GM23338 (cell line): ENCODE results near the gene ARSB. TPM values are rescaled to one million over a fixed set of nuclear protein-coding genes. Genes with fewer than 3 reads are reported as not detected.

Experiments used
- ATAC-seq: fragments of 200-7000 bp; cut with Tn5 transposase; 3 replicates; pipeline ENCODE4 v1.9.1; 2020
- DNase-seq: peaks from one replicate; pipeline ENCODE4 v3.0.0-alpha.2; 2015; ENCODE audit warnings: low spot score
- H2AFZ ChIP-seq: fragments of 200-600 bp; sonication (generic); 2 replicates; pipeline ENCODE4 v1.8.0; 2016; ENCODE audit warnings: antibody characterized with exemption, mild to moderate bottlenecking, moderate library complexity
- H3F3A ChIP-seq: fragments of 200-600 bp; sonication (generic); replicated peaks from 2 replicates; pipeline ENCODE4 v1.8.0; 2017; ENCODE audit warnings: antibody characterized with exemption, mixed run types, low read depth
- H3K27ac ChIP-seq: fragments of 200-600 bp; sonication (generic); 2 replicates; pipeline ENCODE4 v1.6.1; 2016; ENCODE audit warnings: low read depth
- H3K27me3 ChIP-seq: fragments of 200-600 bp; sonication (generic); 2 replicates; pipeline ENCODE4 v1.8.0; 2016; ENCODE audit warnings: mild to moderate bottlenecking, mixed run types, moderate library complexity; ENCODE audit not compliant: insufficient read depth
- H3K36me3 ChIP-seq: fragments of 200-600 bp; sonication (generic); 2 replicates; pipeline ENCODE4 v1.8.0; 2016; ENCODE audit warnings: mild to moderate bottlenecking; ENCODE audit not compliant: insufficient read depth
- H3K4me1 ChIP-seq: fragments of 200-600 bp; sonication (generic); 2 replicates; pipeline ENCODE4 v1.8.0; 2016; ENCODE audit warnings: mild to moderate bottlenecking, moderate library complexity; ENCODE audit not compliant: insufficient read depth
- H3K4me2 ChIP-seq: fragments of 200-600 bp; sonication (generic); 2 replicates; pipeline ENCODE4 v1.7.1; 2017; ENCODE audit warnings: mixed run types
- H3K4me3 ChIP-seq: fragments of 200-600 bp; sonication (generic); 2 replicates; pipeline ENCODE4 v1.6.1; 2016; ENCODE audit warnings: mixed run types
- H3K79me2 ChIP-seq: fragments of 200-600 bp; sonication (generic); replicated peaks from 2 replicates; pipeline ENCODE4 v1.8.0; 2017; ENCODE audit warnings: mild to moderate bottlenecking; ENCODE audit not compliant: insufficient read depth
- H3K9me2 ChIP-seq: fragments of 200-600 bp; sonication (generic); 2 replicates; pipeline ENCODE4 v1.8.0; 2017; ENCODE audit not compliant: insufficient read depth
- H4K20me1 ChIP-seq: fragments of 200-600 bp; sonication (generic); replicated peaks from 2 replicates; pipeline ENCODE4 v1.8.0; 2017; ENCODE audit warnings: mild to moderate bottlenecking; ENCODE audit not compliant: insufficient read depth
- H3K27ac Mint-ChIP-seq: 2 replicates; pipeline ENCODE4 v1.8.0; 2020; ENCODE audit warnings: inconsistent platforms, mild to moderate bottlenecking, moderate library complexity, mixed read lengths
- H3K27me3 Mint-ChIP-seq: 3 replicates; pipeline ENCODE4 v1.8.0; 2022; ENCODE audit warnings: low read depth, mild to moderate bottlenecking, moderate library complexity, mixed read lengths, inconsistent platforms; ENCODE audit not compliant: insufficient read depth, poor library complexity
- H3K36me3 Mint-ChIP-seq: 3 replicates; pipeline ENCODE4 v1.8.0; 2021; ENCODE audit warnings: low read depth, mild to moderate bottlenecking, inconsistent platforms, moderate library complexity, mixed read lengths
- H3K4me1 Mint-ChIP-seq: 3 replicates; pipeline ENCODE4 v1.8.0; 2020; ENCODE audit warnings: mild to moderate bottlenecking, inconsistent platforms, mixed read lengths
- H3K4me3 Mint-ChIP-seq: 3 replicates; pipeline ENCODE4 v1.8.0; 2021; ENCODE audit warnings: moderate library complexity, mild to moderate bottlenecking, inconsistent platforms, mixed read lengths
- H3K9me3 Mint-ChIP-seq: 3 replicates; pipeline ENCODE4 v1.8.0; 2020; ENCODE audit warnings: moderate library complexity, mild to moderate bottlenecking, inconsistent platforms, mixed read lengths
- CREB1 ChIP-seq: fragments of 250-450 bp; sonication (Bioruptor Pico); IDR thresholded peaks from 2 replicates; pipeline ENCODE4 v1.5.0; 2020; ENCODE audit warnings: low read depth, mild to moderate bottlenecking, moderate library complexity
- CTCF ChIP-seq, 2 experiments: fragments of 200-600 bp in 1 of 2; sonication (generic) in 1 of 2; conservative IDR thresholded peaks; 2 replicates each; pipeline versions ENCODE4 v1.5.1 to v1.6.1; 2016 to 2017; ENCODE audit warnings: antibody characterized with exemption in 2 of 2, low read depth in 2 of 2, mild to moderate bottlenecking in 2 of 2, moderate library complexity in 1 of 2
- ETS1 ChIP-seq: IDR thresholded peaks from 2 replicates; pipeline ENCODE4 v1.6.1; 2016; ENCODE audit warnings: antibody characterized with exemption
- EZH2 ChIP-seq: fragments of 200-600 bp; sonication (generic); IDR thresholded peaks from one replicate; pipeline ENCODE4 v1.8.0; 2017; ENCODE audit warnings: antibody characterized with exemption, mild to moderate bottlenecking, low read depth; ENCODE audit not compliant: unreplicated experiment
- EZH2phosphoT487 ChIP-seq: fragments of 200-600 bp; sonication (generic); IDR thresholded peaks from one replicate; pipeline ENCODE4 v1.8.1; 2018; ENCODE audit warnings: antibody characterized with exemption; ENCODE audit not compliant: unreplicated experiment
- JUNB ChIP-seq: IDR thresholded peaks from one replicate; pipeline ENCODE4 v1.6.1; 2016; ENCODE audit warnings: antibody characterized with exemption; ENCODE audit not compliant: unreplicated experiment
- NANOG ChIP-seq: IDR thresholded peaks from 2 replicates; pipeline ENCODE4 v1.6.1; 2016; ENCODE audit warnings: antibody characterized with exemption, borderline replicate concordance
- REST ChIP-seq: IDR thresholded peaks from one replicate; pipeline ENCODE4 v1.6.1; 2018; ENCODE audit warnings: antibody characterized with exemption; ENCODE audit not compliant: unreplicated experiment
- STAT1 ChIP-seq: IDR thresholded peaks from one replicate; pipeline ENCODE4 v1.6.1; 2016; ENCODE audit warnings: antibody characterized with exemption; ENCODE audit not compliant: unreplicated experiment
- ZNF114 ChIP-seq: fragments of 250-450 bp; sonication (Bioruptor Pico); IDR thresholded peaks from 2 replicates; pipeline ENCODE4 v1.5.0; 2020; ENCODE audit warnings: mild to moderate bottlenecking, moderate library complexity
- ZNF331 ChIP-seq: fragments of 250-450 bp; sonication (Bioruptor Pico); IDR thresholded peaks from 2 replicates; pipeline ENCODE4 v1.5.0; 2020; ENCODE audit warnings: low read depth, mild to moderate bottlenecking, moderate library complexity
- ZNF462 ChIP-seq: fragments of 250-450 bp; sonication (Bioruptor Pico); IDR thresholded peaks from 2 replicates; pipeline ENCODE4 v1.5.0; 2020; ENCODE audit warnings: mild to moderate bottlenecking, moderate library complexity
- polyA plus RNA-seq: library from polyadenylated mRNA; unstranded; fragments of >200 nt; fragmentation: Nextera tagmentation; extraction: Ambion mirVana; gene quantifications from 2 replicates; pipeline ENCODE4 v1.2.1, GENCODE V29; 2016
- total RNA-seq: library from RNA; depleted of rRNA; stranded (reverse); fragments of >200 nt; shearing (Covaris generic); gene quantifications from 2 replicates; pipeline ENCODE4 v1.2.3, GENCODE V29; 2014

Gene ARSB
- total and polyA plus RNA-seq, 2 experiments from 2014 or later, result 7.4 to 24.6 TPM

GRCh38 chr5:78930721-78931120, 54.4 kb downstream of the ARSB start (continued):
- no peak for TF ChIP-seq REST
- no peak for TF ChIP-seq JUNB
- no peak for TF ChIP-seq EZH2
- no peak for TF ChIP-seq EZH2phosphoT487

- H3K27ac Mint-ChIP-seq, result no peak overlapping the region
- H3K4me1 Mint-ChIP-seq, result peaks cover 38% of the 10 kb centered on the region
- DNase-seq, result no peak
- H3K79me2 ChIP-seq, result no peaks in the 10 kb centered on the region
- no peaks in the 10 kb centered on the region for H3K36me3 Mint-ChIP-seq
- peaks cover 4% of the 10 kb centered on the region for H3K27me3 Mint-ChIP-seq
- H3K36me3 ChIP-seq, result no peaks in the 10 kb centered on the region
- peaks cover 20% of the 10 kb centered on the region for H3K4me1 ChIP-seq
- no peak overlapping the region for H2AFZ ChIP-seq
- ATAC-seq, result no peak
- no peaks in the 10 kb centered on the region for H3F3A ChIP-seq
- H3K4me3 ChIP-seq, result no peak overlapping the region
- no peaks in the 10 kb centered on the region for H3K9me2 ChIP-seq
- no peak overlapping the region for H3K27ac ChIP-seq
- H3K4me2 ChIP-seq, result no peak overlapping the region
- H3K4me3 Mint-ChIP-seq, result no peak overlapping the region
- H3K27me3 ChIP-seq, result no peaks in the 10 kb centered on the region
- H3K9me3 Mint-ChIP-seq, result no peaks in the 10 kb centered on the region
- H4K20me1 ChIP-seq, result no peaks in the 10 kb centered on the region
- TF ChIP-seq CREB1, result no peak
- no peak for TF ChIP-seq JUNB
- TF ChIP-seq ETS1, result no peak
- TF ChIP-seq ZNF462 (CRISPR knock-in tag), result no peak
- no peak for TF ChIP-seq NANOG
- no peak for TF ChIP-seq ZNF114 (CRISPR knock-in tag)
- TF ChIP-seq ZNF331, result no peak
- TF ChIP-seq STAT1, result no peak
- TF ChIP-seq EZH2phosphoT487, result no peak
- no peak for TF ChIP-seq CTCF (conservative IDR thresholded peaks at IDR 0.05; ENCODE audit: low read depth in 2 of 2)
- no peak for TF ChIP-seq EZH2
Observed at GRCh38 chr5:78929833-78930232, 55.3 kb downstream of the ARSB start.
